Osteocyte (in vitro differentiated cells): ENCODE data around the gene COX5B. TPM values are rescaled to one million over a fixed set of nuclear protein-coding genes. Genes with fewer than 3 reads are reported as not detected.
A peak's percentile ranks its signal among the peaks of the same experiment; 100 is the strongest.
"Not testable (repeated sequence)": the region's sequence is repeated elsewhere in the genome, so short reads cannot be mapped to it uniquely, and the experiment has no call there.

Experiments
- DNase-seq: peaks from one replicate; pipeline ENCODE4 v3.0.0; 2021; ENCODE audit warnings: mixed read lengths; ENCODE audit not compliant: unreplicated experiment; ENCODE audit errors: extremely low spot score
- H3K27ac Mint-ChIP-seq: one replicate; pipeline ENCODE4 v1.8.0; 2021; ENCODE audit warnings: mild to moderate bottlenecking, mixed read lengths; ENCODE audit not compliant: unreplicated experiment
- H3K27me3 Mint-ChIP-seq: one replicate; pipeline ENCODE4 v1.8.0; 2021; ENCODE audit warnings: mixed read lengths; ENCODE audit not compliant: unreplicated experiment
- H3K36me3 Mint-ChIP-seq: one replicate; pipeline ENCODE4 v1.8.0; 2021; ENCODE audit warnings: mixed read lengths; ENCODE audit not compliant: unreplicated experiment
- H3K4me1 Mint-ChIP-seq: one replicate; pipeline ENCODE4 v1.8.0; 2021; ENCODE audit warnings: mixed read lengths; ENCODE audit not compliant: unreplicated experiment
- H3K4me3 Mint-ChIP-seq: one replicate; pipeline ENCODE4 v1.8.0; 2021; ENCODE audit warnings: mild to moderate bottlenecking, moderate library complexity, mixed read lengths; ENCODE audit not compliant: unreplicated experiment
- H3K9me3 Mint-ChIP-seq: one replicate; pipeline ENCODE4 v1.8.0; 2021; ENCODE audit warnings: mixed read lengths; ENCODE audit not compliant: unreplicated experiment
- CTCF ChIP-seq: fragments of 200-600 bp; sonication (generic); IDR thresholded peaks from 2 replicates; pipeline ENCODE4 v1.5.0; 2021; ENCODE audit warnings: antibody characterized with exemption, mild to moderate bottlenecking, moderate library complexity
- total RNA-seq: library from RNA; stranded (reverse); gene quantifications from 2 replicates; pipeline ENCODE4 v1.2.1, GENCODE V29; 2021

The COX5B gene
- total RNA-seq, 1 donor from 2014 or later = 185 TPM

DNA sequence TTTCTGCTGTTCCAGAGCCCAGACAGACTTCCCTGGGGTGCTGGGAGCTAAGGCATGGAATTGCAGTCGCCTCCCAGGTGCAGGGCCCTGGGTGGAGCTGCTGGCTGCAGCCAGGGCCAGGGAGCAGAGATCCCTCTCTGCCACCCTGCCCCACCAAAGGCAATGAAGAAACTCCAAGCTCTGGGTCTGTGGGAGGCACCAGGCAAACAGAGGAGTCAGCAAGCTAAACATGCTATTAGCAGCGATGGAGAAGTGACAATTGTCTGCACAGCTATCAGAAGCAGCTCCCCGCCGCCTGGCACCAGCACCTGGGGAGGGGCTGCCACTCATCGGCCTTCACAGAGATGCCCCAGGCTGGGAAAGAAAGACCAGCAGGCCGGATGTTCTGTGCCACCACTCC, 28.0 kb upstream of the COX5B start:
- no peak for TF ChIP-seq CTCF
- Mint-ChIP-seq H3K36me3 (no peaks in the 10 kb centered on the region), H3K27me3 (no peaks in the 10 kb centered on the region), H3K9me3 (no peaks in the 10 kb centered on the region), H3K4me1 (peaks cover 12% of the 10 kb centered on the region), H3K27ac (no peak overlapping the region), H3K4me3 (no peak overlapping the region)
- DNase-seq = no peak

GRCh38 chr2:97618939-97619827, 26.7 kb upstream of the COX5B start:
- not testable (repeated sequence) for H3K27me3 Mint-ChIP-seq

GRCh38 chr2:97620492-97620891, 25.4 kb upstream of the COX5B start:
- not testable (repeated sequence) for H3K4me3 Mint-ChIP-seq, DNase-seq, H3K9me3 Mint-ChIP-seq, H3K36me3 Mint-ChIP-seq, H3K27ac Mint-ChIP-seq, H3K27me3 Mint-ChIP-seq
- H3K4me1 Mint-ChIP-seq = peaks cover 14% of the 10 kb centered on the region

More at GRCh38 chr2:97618939-97619827, 26.7 kb upstream of the COX5B start:
- H3K9me3 Mint-ChIP-seq, H3K4me3 Mint-ChIP-seq, H3K36me3 Mint-ChIP-seq, DNase-seq: not testable (repeated sequence)
- H3K27ac Mint-ChIP-seq = peak overlapping the region; percentile 52
- peaks cover 12% of the 10 kb centered on the region for H3K4me1 Mint-ChIP-seq
- TF ChIP-seq CTCF = peak; percentile 35

- not testable (repeated sequence) for H3K36me3 Mint-ChIP-seq, H3K27me3 Mint-ChIP-seq, H3K4me3 Mint-ChIP-seq, DNase-seq, H3K9me3 Mint-ChIP-seq, H3K27ac Mint-ChIP-seq
- H3K4me1 Mint-ChIP-seq = peaks cover 17% of the 10 kb centered on the region
Observed at GRCh38 chr2:97622976-97623375, 22.9 kb upstream of the COX5B start.

DNA sequence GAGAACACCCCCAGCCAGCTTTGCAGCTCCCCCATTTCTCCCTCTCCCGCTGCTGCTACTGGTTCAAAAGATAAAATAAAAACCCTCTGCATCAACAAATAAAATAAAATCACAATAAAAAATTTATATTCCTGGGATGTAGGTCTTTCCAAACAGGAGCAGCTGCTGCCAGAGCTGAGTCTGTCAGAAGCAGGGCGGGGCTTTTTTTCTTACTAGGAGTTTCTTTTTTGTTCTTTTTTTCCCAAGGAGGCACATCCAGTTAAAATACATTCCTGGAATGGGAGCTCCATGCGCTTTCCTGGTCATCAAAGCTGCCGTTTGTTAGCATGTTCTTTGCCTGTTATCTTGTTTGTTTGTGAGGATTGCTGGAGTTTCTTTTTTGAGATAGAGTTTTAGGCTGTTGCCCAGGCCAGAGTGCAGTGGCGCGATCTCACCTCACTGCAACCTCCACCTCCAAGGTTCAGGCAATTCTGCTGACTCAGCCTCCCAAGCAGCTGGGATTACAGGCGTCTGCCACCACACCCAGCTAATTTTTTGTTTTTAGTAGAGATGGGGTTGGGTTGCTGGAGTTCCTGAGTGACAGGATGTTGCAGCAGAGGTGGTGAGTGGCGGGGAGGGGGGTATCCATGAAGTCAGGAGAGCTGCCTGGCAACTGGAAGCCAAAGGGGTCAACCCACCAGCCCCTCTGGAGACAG, 20.4 kb upstream of the COX5B start:
- not testable (repeated sequence) for H3K36me3 Mint-ChIP-seq, H3K27me3 Mint-ChIP-seq, DNase-seq, H3K4me3 Mint-ChIP-seq, H3K9me3 Mint-ChIP-seq, H3K4me1 Mint-ChIP-seq, H3K27ac Mint-ChIP-seq

- H3K36me3 Mint-ChIP-seq, H3K4me1 Mint-ChIP-seq, H3K9me3 Mint-ChIP-seq, H3K4me3 Mint-ChIP-seq, H3K27ac Mint-ChIP-seq, DNase-seq: not testable (repeated sequence)
- H3K27me3 Mint-ChIP-seq = peaks cover 14% of the 10 kb centered on the region
Observed at GRCh38 chr2:97626049-97626430, 19.8 kb upstream of the COX5B start.
